Karpas-422 (cell line): ENCODE data around the gene PARN. TPM values are rescaled to one million over a fixed set of nuclear protein-coding genes. Genes with fewer than 3 reads are reported as not detected.
A peak's percentile ranks its signal among the peaks of the same experiment; 100 is the strongest.

Experiments used
- DNase-seq: peaks from one replicate; pipeline ENCODE4 v3.0.0-alpha.2; 2015
- H2AFZ ChIP-seq: fragments of 200-600 bp; sonication (generic); 2 replicates; pipeline ENCODE4 v1.6.1; 2014; ENCODE audit warnings: antibody characterized with exemption, low read length, mixed read lengths
- H3K27ac ChIP-seq: fragments of 200-600 bp; sonication (generic); 2 replicates; pipeline ENCODE4 v1.5.1; 2014; ENCODE audit warnings: mild to moderate bottlenecking, low read length, moderate library complexity
- H3K27me3 ChIP-seq: fragments of 200-600 bp; sonication (generic); 2 replicates; pipeline ENCODE4 v1.6.1; 2014; ENCODE audit warnings: low read length, mixed read lengths
- H3K36me3 ChIP-seq: fragments of 200-600 bp; sonication (generic); 2 replicates; pipeline ENCODE4 v1.6.1; 2014; ENCODE audit warnings: low read length, mixed read lengths; ENCODE audit not compliant: insufficient read depth
- H3K4me1 ChIP-seq: fragments of 200-600 bp; sonication (generic); 2 replicates; pipeline ENCODE4 v1.6.1; 2014; ENCODE audit warnings: mild to moderate bottlenecking, low read length, mixed read lengths
- H3K4me2 ChIP-seq: fragments of 200-600 bp; sonication (generic); 2 replicates; pipeline ENCODE4 v1.6.1; 2014; ENCODE audit warnings: low read length, low read depth, mild to moderate bottlenecking; ENCODE audit not compliant: poor library complexity, severe bottlenecking
- H3K4me3 ChIP-seq: fragments of 200-600 bp; sonication (generic); 2 replicates; pipeline ENCODE4 v1.5.1; 2014; ENCODE audit warnings: mild to moderate bottlenecking, antibody characterized with exemption, low read length, mixed read lengths
- H3K79me2 ChIP-seq: fragments of 200-600 bp; sonication (generic); 2 replicates; pipeline ENCODE4 v1.6.1; 2014; ENCODE audit warnings: mild to moderate bottlenecking, low read length, mixed read lengths
- H3K9ac ChIP-seq: fragments of 200-600 bp; sonication (generic); 2 replicates; pipeline ENCODE4 v1.6.0; 2014; ENCODE audit warnings: low read length
- H3K9me2 ChIP-seq: fragments of 200-600 bp; sonication (generic), shearing (Covaris generic); replicated peaks from 2 replicates; pipeline ENCODE4 v1.6.0; 2014; ENCODE audit warnings: mild to moderate bottlenecking, low read length, moderate library complexity; ENCODE audit not compliant: insufficient read depth
- H3K9me3 ChIP-seq: fragments of 300-700, 200-600 bp; sonication (generic); 2 replicates; pipeline ENCODE4 v1.6.1; 2014; ENCODE audit warnings: low read length, mixed read lengths
- H4K20me1 ChIP-seq: fragments of 200-600 bp; sonication (generic); 2 replicates; pipeline ENCODE4 v1.6.1; 2014; ENCODE audit warnings: mild to moderate bottlenecking, antibody characterized with exemption, low read length, low read depth; ENCODE audit not compliant: insufficient read depth
- total RNA-seq: library from RNA; depleted of rRNA; stranded (reverse); fragments of >200 nt; shearing (Covaris generic); gene quantifications from 2 replicates; pipeline ENCODE4 v1.2.3, GENCODE V29; 2014; ENCODE audit warnings: low replicate concordance

PARN gene
- total RNA-seq, 1 experiment from 2014 or later, result 90.9 TPM

DNA sequence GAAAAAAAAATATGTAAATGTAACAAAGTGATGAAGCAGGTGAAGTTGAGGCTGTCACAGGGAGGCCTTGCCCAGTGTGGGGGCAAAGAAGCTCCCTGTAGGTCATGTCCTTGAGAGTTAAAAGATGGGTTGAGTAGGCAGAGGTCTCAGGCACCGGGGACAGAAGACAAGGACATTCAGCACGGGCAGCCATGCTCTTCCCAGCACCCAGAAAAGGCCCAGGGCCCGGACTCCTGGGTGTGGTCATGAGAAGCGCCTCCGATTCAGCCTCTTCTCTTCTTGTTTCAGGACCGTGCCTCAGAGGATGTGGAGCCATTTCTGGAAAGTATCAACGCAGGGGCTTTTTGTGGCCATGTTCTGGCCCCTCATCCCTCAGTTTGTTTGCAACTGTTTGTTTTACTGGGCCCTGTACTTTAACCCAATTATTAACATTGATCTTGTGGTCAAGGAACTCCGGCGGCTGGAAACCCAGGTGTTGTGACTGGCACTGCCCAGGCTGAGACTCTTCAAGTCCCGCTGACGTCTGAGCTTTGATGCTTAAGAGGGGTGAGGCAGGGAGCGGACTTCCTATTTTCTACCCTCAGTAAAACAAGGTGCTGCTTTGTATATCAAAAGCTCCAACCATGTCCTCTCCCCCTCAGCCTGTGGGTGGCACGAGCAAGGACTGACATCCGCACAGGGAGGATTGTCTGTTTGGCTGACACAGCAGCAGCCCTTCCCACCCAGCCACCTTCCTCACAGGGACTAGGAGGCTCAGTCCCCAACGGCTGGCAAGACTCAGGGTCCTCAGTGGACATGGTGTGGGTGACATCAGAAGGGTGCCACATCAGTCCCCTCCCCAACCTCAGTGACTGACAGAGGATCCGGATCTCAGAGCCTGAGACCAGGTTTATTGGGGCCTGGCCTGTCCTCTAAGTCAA, 37.5 kb upstream of the PARN start:
- H3K36me3 ChIP-seq, result peaks cover 33% of the 10 kb centered on the region

DNA sequence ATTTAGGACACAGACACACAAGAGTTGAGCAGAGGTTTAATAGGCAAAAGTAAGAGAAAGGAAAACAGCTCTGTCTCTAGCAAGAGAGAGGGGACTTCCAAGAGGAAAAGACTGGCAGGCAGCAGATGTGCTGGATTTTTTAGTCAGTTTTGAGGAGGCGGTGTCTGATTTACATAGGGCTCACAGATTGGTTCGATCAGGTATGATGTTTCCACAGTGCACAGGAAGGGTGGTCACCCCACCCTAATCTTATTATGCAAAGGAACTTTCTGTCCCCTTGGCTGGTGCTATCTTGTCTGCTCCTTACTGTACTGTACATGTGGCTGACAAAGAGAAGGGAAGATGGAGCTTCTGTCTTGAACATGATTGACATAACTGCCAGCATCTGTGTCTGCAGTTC, 28.0 kb upstream of the PARN start:
- H3K27ac ChIP-seq, result peak overlapping the region; percentile 89
- no peaks in the 10 kb centered on the region for H3K79me2 ChIP-seq
- no peaks in the 10 kb centered on the region for H3K27me3 ChIP-seq
- peaks cover 23% of the 10 kb centered on the region for H3K36me3 ChIP-seq
- H3K9ac ChIP-seq, result peak overlapping the region; percentile 60
- H3K9me3 ChIP-seq, result no peaks in the 10 kb centered on the region
- no peaks in the 10 kb centered on the region for H3K9me2 ChIP-seq
- DNase-seq, result peak; percentile 83
- no peaks in the 10 kb centered on the region for H4K20me1 ChIP-seq
- peak overlapping the region; percentile 31; the same call in 1 of the 2 replicates for H3K4me3 ChIP-seq
- H2AFZ ChIP-seq, result no peak overlapping the region
- peak overlapping the region; percentile 46 for H3K4me2 ChIP-seq
- peaks cover 13% of the 10 kb centered on the region for H3K4me1 ChIP-seq

More for the DNA sequence above, 37.5 kb upstream of the PARN start:
- Histone ChIP-seq H3K4me2 (no peak overlapping the region), H3K9me2 (no peaks in the 10 kb centered on the region), H3K79me2 (no peaks in the 10 kb centered on the region), H3K4me1 (peaks cover 9% of the 10 kb centered on the region), H3K9me3 (no peaks in the 10 kb centered on the region), H3K4me3 (no peak overlapping the region), H3K27ac (no peak overlapping the region), H3K27me3 (no peaks in the 10 kb centered on the region), H3K9ac (no peak overlapping the region), H4K20me1 (no peaks in the 10 kb centered on the region), H2AFZ (no peak overlapping the region)
- no peak for DNase-seq

DNA sequence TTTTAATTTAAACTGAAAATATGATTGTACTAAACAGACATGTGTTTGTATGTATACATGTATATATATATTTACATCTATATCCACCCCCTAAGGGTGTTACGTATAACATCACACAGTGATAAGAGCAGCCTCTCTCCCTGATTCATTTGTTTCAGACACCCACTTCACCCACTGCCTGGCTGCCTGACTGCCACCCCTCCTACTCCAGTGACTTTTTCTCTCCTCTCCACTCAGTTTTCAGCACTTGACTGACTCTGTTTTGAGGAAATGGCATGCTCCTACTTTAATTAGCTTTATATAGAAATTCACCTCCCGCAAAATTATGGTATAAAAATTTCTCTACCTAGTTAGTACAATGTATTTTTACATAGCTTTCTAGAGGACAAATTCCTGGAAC, 22.7 kb upstream of the PARN start:
- peaks cover 13% of the 10 kb centered on the region for H3K79me2 ChIP-seq
- peaks cover 38% of the 10 kb centered on the region for H3K36me3 ChIP-seq
- no peaks in the 10 kb centered on the region for H3K9me3 ChIP-seq
- peaks cover 4% of the 10 kb centered on the region for H3K4me1 ChIP-seq
- no peaks in the 10 kb centered on the region for H3K27me3 ChIP-seq
- DNase-seq, result no peak
- no peaks in the 10 kb centered on the region for H3K9me2 ChIP-seq
- no peak overlapping the region for H3K4me2 ChIP-seq
- no peak overlapping the region for H3K9ac ChIP-seq
- H2AFZ ChIP-seq, result no peak overlapping the region
- no peak overlapping the region for H3K27ac ChIP-seq
- no peak overlapping the region for H3K4me3 ChIP-seq
- H4K20me1 ChIP-seq, result no peaks in the 10 kb centered on the region

DNA sequence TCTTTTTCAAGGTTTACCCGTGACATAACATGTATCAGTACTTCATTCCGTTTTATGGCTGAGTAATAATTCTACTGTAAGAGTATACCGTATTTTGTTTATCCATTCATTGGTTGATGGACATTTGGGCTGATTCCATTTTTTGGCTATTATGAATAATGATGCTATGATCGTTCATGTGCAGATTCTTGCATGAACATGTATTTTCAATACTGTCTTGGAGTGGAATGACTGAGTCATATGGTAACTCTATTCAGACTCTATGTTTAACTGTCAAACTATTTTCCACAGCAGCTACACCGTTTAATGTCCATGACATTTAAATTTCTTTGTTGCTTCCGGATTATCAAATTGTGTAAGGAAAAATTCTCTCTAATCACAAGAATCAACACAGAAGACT, 20.6 kb upstream of the PARN start:
- Histone ChIP-seq H4K20me1 (no peaks in the 10 kb centered on the region), H3K4me2 (no peak overlapping the region), H3K36me3 (peaks cover 39% of the 10 kb centered on the region), H2AFZ (no peak overlapping the region), H3K79me2 (peaks cover 18% of the 10 kb centered on the region), H3K9me2 (no peaks in the 10 kb centered on the region), H3K4me3 (no peak overlapping the region), H3K27me3 (no peaks in the 10 kb centered on the region), H3K9me3 (no peaks in the 10 kb centered on the region), H3K27ac (no peak overlapping the region), H3K4me1 (no peaks in the 10 kb centered on the region), H3K9ac (no peak overlapping the region)
- no peak for DNase-seq

DNA sequence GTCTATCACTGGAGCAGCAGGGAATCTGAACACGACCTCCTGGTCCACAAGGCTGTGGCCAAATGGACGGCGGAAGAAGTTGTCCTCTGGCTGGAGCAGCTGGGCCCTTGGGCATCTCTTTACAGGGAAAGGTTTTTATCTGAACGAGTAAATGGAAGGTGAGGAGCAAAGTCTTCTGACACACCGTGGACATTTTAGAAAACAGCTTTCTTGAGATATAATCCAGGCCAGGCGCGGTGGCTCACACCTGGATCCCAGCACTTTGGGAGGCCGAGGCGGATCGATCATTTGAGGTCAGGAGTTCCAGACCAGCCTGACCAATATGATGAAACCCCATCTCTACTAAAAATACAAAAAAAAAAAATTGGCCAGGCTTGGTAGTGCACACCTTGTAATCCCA, 19.8 kb upstream of the PARN start:
- Histone ChIP-seq H3K4me2 (no peak overlapping the region), H3K9ac (no peak overlapping the region), H2AFZ (no peak overlapping the region), H3K36me3 (peaks cover 41% of the 10 kb centered on the region), H4K20me1 (0 out of 2 replicates have a peak, but pooled peaks cover 3% of the 10 kb centered on the region), H3K27me3 (no peaks in the 10 kb centered on the region), H3K4me1 (no peaks in the 10 kb centered on the region), H3K9me2 (no peaks in the 10 kb centered on the region), H3K27ac (no peak overlapping the region), H3K9me3 (no peaks in the 10 kb centered on the region), H3K79me2 (peaks cover 26% of the 10 kb centered on the region), H3K4me3 (no peak overlapping the region)
- no peak for DNase-seq

DNA sequence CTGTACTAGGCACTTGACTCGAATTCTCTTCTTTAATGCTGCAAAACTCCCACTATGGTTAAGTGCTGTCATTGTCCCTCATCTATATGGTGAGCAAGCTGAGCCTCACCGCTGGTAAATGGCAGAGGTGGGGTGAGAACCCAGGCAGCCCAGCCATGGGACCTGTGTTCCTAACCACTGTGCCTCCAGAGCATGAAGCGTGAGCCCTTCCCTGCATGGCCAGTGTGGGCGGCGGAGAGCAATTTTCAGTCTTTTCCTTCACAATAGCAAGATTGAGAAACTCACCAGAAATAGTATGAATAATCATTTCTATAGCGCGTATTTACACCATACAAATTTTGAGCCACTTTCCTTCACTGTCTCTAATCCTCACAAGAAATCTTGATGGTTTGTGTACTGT, 11.9 kb upstream of the PARN start:
- no peaks in the 10 kb centered on the region for H3K4me1 ChIP-seq
- H3K27ac ChIP-seq, result no peak overlapping the region
- no peak overlapping the region for H3K9ac ChIP-seq
- no peak overlapping the region for H3K4me2 ChIP-seq
- peaks cover 44% of the 10 kb centered on the region for H4K20me1 ChIP-seq
- H3K9me3 ChIP-seq, result no peaks in the 10 kb centered on the region
- H3K27me3 ChIP-seq, result no peaks in the 10 kb centered on the region
- peaks cover 81% of the 10 kb centered on the region for H3K79me2 ChIP-seq
- H2AFZ ChIP-seq, result no peak overlapping the region
- H3K9me2 ChIP-seq, result no peaks in the 10 kb centered on the region
- no peak for DNase-seq
- H3K4me3 ChIP-seq, result no peak overlapping the region
- peaks cover 23% of the 10 kb centered on the region for H3K36me3 ChIP-seq

DNA sequence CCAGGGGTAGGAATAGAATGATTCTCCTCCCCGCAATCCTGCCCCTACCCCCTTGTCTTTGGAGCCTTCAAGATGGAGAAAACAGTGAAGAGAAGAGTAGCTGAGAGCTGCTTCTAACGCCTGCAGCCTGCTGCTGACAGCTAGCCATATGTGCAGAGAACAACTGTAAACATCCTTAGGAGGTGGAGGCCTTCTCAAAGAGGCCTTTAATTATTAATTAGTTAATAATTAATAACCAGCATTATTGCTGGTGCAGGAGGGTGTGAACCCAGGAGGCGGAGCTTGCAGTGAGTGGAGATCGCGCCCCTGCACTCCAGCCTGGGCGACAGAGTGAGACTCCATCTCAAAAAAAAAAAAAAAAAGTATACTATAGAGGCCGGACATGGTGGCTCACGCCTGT, 11.1 kb upstream of the PARN start:
- DNase-seq, result no peak
- Histone ChIP-seq H3K4me2 (no peak overlapping the region), H3K27ac (no peak overlapping the region), H3K9ac (no peak overlapping the region), H3K27me3 (no peaks in the 10 kb centered on the region), H3K9me2 (no peaks in the 10 kb centered on the region), H3K4me3 (no peak overlapping the region), H3K4me1 (no peaks in the 10 kb centered on the region), H4K20me1 (peaks cover 45% of the 10 kb centered on the region), H2AFZ (no peak overlapping the region), H3K79me2 (peaks cover 89% of the 10 kb centered on the region), H3K36me3 (peaks cover 23% of the 10 kb centered on the region), H3K9me3 (no peaks in the 10 kb centered on the region)

DNA sequence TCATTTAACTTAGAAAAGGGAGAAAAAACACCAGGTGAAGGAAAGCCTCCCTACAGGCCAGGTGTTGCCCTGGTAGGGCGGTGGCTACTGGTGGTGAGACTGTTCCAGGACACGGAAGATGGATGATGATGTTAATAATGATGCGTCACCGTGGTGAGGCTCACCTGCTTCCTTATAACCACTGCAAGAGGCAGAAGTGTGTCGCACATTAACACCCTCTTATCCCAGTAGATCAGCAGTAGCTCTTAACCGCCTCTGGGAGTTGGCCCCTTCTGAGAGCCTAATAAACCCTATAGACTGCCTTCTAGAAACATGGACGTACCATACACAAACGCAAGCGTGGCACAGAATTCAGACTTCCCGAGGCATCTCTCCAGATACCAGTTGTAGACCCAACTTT, 10.5 kb upstream of the PARN start:
- peaks cover 49% of the 10 kb centered on the region for H4K20me1 ChIP-seq
- no peaks in the 10 kb centered on the region for H3K4me1 ChIP-seq
- peaks cover 94% of the 10 kb centered on the region for H3K79me2 ChIP-seq
- H3K27me3 ChIP-seq, result no peaks in the 10 kb centered on the region
- H3K9ac ChIP-seq, result no peak overlapping the region
- no peak overlapping the region for H3K4me2 ChIP-seq
- H3K4me3 ChIP-seq, result no peak overlapping the region
- H3K36me3 ChIP-seq, result peaks cover 24% of the 10 kb centered on the region
- H3K9me3 ChIP-seq, result no peaks in the 10 kb centered on the region
- no peaks in the 10 kb centered on the region for H3K9me2 ChIP-seq
- no peak overlapping the region for H2AFZ ChIP-seq
- DNase-seq, result no peak
- H3K27ac ChIP-seq, result no peak overlapping the region
